Stimulated activated CD8-positive, alpha-beta memory T cell treated with anti-CD3 and anti-CD28 coated beads, Interleukin-2, amount 100 ng/mL, for 1 hour (primary cell): Measurements from ENCODE around the gene AGFG2.

Experiments
- DNase-seq, 2 donors: peaks; one replicate each; pipeline ENCODE4 v3.0.0-alpha.2; 2020; ENCODE audit warnings: low read depth in 2 of 2

Gene AGFG2

DNA sequence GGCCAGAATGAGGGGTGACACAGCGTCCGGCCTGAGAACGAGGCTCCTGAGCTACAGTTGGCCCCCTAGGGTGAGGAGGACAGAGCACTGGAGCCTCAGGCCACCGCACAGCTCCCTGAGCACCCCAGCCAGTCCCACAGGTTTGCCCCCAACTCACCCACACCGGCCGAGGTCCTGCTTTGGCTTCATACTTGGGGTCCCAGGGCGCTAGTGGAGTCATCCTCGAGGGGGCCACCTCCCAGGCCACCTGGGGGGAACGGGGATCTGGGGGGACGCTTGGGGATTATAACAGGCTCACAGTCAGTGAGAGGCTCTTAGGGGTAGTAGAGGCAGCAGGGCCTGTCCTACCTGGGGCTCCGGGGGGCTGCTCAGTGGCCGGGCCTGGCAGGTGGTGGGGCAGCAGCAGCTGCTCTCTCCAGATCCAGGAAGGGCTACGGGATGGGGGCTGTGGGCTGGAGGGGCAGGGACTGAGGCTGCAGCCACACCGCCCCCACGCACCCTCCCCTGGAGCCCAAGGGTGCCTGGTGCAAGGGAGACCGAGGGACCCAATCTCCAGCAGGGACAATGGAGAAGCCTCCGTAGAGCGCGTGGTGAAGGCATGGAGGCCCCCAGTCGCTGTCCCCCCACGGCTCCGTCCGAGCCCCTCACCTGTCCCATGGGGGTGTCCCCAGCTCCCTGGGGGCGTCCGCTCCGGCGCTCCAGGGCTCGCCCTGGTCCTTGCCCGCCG is 34.1 kb downstream of the AGFG2 start:
- no peak for DNase-seq

- DNase-seq, result no peak
Measured at GRCh38 chr7:100573691-100574361, 34.8 kb downstream of the AGFG2 start, which contains the start of gene SAP25. Gene SAP25 (minus strand): TSS chr7:100573900. CDS start chr7:100573742, 158 bp downstream.

DNA sequence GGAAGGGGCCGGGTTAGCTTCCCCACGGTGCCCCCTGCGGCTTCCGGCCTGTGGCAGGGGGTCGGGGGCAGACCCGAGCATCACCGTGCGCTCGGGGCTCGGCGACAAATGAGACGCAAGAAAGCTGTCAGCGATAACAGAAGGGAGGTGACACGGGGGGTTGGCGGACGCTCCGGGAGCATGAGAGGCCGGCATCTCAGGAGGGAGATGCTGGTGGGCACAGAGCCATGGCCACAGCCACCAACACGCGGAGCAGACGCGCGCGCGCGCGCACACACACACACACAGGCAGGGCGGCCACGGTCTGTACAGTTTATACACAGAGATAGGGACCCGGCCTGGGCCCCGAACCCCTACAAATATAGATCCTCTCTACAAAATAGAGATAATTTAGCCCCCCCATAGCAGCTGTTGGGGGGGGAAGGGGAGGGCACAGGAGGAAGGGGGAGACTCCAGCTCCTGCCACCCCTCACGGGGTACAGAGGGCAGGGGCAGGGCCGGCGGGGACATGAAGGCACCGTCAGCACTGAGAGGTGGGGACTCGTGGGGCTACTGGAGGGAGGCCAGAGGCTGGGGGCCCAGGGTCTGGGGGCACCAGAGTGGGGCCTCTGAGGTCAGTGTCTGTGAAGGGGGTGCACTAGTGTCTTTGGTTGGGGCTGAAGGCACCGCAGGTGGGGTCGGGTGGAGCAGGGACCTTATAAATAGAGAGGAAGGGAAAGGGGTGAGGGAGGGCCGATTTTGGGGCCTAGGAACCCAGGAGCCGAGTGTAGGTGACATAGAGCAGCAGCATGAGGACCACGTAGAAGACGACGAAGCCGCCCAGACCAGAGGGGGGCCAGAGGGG is 35.6 kb downstream of the AGFG2 start:
- DNase-seq, result no peak

GRCh38 chr7:100575206-100575631 is 36.2 kb downstream of the AGFG2 start:
- DNase-seq, result no peak

DNA sequence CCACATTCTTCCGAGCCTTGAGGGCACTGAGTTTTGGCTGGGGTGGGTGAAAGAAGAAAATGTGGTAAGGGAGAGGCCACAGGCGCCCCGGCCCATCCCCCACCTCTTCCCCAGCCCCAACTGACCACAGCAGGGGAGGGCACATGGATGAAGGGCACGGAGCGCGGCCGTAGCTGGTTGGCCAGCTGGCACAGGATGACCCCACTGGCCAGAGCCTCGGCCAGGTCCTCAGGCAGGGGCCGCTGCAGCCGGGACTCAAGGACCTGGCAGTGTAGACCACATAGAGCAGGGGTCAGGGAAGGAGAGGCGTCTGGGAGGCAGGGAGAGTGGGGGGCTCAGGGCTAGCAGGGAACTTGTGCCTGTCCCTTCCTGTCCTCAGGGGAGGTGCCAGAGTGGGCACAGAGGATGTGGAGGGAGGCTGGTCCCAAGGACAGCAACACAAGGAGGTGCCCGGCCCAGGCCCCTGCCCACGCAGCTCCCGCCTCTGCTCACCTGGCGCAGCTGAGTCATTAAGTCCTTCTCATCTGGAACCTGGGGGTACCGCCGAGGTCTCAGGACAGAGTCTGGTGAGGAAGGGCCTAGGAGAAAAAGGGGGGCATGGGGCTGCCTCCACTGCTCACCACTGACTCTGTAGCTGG is 36.9 kb downstream of the AGFG2 start:
- no peak for DNase-seq

DNA sequence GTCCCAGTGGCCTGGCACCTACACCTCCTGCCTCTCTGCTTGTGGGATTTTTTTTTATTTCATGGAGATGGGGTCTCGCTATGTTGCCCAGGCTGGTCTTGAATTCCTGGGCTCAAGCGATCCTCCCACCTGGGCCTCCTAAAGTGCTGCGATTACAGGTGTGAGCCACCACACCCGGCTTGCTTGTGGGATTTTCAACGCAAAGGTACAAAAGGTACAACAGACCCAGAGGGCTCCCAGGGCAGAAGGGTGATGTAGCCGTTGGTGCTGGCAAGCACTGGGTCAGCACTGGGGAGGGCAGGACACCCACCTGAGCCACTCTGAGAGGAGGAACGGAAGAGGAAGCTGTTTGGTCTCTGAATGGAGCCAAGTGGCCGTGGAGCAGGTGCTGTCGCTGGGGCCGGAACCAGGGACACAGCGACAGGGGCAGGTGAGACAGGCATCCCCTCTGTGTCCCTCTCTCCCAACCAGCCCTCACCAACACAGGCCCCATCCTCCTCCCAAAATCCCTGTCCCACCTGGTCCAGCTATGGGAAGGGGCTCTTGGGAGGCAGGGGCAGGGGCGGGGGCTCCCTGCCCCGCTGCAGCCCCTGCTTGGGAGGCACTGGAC is 37.5 kb downstream of the AGFG2 start:
- no peak for DNase-seq

- no peak for DNase-seq
Measured at GRCh38 chr7:100577103-100577502, 38.1 kb downstream of the AGFG2 start.

GRCh38 chr7:100577507-100577906 is 38.5 kb downstream of the AGFG2 start:
- no peak for DNase-seq

DNA sequence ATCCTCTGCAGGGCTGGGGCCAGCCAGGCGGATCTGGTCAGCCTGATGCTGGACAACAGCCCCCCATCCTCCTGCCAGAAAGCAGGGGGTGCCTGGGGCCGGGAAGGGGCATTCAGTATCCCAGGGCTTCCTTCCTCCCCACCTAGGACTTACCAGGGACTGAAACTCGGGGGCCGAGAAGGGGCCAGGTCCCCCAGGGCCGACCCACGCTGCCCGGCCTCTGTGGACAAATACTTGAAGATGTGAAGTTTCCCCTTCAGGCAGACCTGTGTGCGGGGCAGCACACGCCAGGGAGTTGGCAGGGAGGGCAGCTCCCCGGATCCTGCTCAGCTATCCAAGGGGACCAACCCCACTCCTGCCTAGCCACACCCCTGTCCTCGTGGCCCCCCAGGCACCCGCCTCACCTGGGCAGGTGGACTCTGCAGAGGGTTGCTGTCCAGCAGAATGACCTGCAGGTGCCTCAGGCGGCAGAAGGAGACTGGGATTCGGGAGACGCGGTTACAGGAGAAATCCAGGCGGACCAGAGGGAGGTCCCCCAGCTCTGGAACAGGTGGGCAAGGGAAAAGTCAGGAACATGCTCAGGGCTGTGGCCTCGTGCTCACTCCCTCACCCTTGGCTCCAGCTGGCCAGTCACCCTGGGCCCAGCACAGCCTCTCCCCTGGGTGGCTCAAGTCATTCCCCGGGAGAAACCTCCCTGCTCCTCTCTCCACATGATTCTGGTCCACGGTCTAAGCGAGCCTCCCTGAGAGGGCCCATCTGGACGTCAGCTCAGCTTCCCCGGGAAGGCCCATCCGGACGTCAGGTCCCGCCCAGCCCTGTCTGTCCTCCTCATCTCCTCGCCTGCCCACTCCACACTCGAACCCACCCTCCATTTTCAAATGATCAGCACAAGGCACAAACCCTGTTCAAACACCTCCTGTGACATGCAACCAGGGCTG is 39.5 kb downstream of the AGFG2 start:
- no peak for DNase-seq

DNA sequence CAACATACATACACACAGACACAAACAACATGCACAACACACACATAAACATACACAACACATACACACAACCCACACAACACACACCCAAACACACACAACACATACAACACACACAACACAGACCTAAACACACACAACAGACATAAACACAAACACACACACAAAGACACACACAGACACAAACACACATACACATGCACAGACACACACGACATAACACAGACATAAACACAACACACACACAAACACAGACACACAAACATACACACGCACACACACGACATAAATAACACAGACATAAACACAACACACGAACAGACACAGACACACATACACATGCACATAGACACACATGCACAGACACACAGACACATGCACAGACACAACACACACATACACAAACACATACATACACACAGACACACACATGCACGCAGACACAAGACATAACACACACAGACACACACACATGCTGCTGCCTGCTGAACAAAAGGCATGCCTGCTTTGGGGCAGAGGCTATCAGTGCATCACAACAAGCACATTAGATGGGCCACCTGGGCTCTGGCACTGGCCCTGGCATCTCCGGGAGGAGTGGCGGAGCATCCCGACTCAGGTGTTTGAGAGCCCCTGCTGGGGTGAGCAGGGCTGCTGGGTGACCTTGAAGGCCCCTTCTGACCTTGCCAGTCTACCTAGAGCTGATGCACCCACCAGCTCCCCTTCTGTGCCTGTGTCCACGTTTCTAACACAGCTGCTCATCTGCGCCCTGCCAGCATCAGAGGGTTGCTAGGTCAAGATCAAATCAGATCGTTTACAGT is 41.7 kb downstream of the AGFG2 start:
- DNase-seq, result no peak

- no peak for DNase-seq
Measured at GRCh38 chr7:100582041-100582579, 43.1 kb downstream of the AGFG2 start.

DNA sequence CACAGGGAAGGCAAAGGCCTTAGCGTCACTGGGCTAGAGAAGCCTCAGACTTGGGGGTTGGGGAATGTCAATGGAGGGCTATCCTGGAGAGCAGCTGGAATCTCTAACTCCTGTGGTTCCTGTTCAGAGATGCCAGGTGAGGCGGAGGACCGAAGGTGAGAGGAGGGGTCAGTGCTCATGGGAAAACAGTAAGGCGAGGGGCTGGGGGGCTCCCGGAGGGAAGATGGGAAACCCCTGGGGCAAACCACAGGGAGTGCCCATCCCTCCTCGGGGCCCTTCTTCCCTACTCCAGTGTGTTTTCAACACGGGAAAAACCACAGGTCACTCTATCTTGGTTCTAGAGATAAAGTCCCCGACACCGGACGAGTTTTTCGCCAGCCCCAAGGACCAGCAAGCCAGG is 43.6 kb downstream of the AGFG2 start:
- no peak for DNase-seq

DNA sequence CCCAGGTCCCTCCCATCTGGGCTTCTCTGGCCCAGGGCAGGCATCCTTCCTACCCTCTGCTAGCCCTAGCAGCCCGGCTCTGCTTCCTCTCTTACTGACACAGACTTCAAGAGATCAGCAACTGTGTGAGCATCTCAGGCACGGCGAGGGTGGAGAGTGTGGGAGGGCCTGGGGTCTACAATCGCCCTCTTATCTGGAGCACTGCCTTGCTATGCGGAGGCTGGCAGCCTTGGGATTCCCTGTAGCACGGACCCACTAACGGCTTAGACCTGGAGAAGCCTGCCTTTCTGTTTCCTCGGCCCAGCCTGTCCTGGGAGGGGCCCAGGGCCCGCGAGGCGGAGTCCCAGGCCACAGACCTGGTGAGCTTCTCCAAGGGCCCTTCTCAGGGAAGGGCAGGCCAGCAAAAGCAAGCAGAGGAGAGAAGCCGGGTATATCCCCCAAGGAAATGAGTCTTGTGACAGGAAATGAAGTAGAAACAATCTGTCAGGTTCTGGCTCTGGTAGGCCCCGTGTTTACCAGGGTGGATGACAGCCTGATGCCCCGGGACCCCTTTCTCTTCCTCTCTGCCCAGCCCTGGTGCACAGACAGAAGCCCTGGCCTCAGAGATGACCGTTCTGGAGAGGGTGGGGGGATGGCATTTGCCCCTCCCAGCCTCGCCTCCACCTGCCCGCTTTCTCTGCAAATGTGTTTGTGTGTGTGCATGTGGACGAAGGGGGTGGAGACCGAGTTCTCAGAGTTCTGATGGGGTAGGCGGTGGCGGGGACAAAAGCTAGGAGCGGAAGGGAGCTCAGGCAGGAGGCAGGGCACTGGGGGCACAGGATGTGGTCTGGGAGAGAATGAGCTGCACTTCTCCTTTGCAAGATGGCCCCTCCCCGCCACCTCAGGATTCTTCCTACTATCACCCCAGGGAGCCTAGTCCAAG is 44.4 kb downstream of the AGFG2 start:
- DNase-seq, result no peak

DNA sequence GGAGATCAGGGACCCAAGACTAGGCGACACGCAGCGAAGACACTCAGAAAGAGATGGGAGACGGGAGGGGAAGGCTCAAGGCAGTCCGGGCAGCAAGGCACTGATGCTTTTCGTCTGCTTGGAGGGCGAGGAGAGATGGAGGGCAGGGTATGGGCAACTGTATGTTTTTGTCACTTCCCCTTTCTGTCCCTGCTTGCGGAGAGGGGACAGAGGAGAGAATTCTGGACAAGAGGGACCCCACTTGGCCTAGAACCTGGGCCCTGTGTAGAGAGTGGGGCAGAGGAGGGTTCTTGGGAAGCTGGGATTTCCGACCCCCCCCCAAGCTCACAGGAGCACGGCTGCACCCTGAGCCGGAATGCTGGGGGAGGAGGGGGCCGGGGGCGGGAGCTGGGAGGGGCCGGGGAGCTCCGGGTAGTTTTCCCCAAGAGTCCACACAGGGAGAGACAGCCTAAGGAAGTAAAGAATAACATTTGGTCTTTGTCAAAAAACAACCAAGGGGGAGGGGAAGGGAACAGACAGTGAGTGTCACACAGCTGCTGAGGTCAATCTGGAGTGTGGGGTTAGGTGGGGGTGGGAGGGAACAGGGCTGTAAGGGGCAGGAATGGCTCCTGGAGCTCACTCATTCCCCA is 45.2 kb downstream of the AGFG2 start:
- no peak for DNase-seq

DNA sequence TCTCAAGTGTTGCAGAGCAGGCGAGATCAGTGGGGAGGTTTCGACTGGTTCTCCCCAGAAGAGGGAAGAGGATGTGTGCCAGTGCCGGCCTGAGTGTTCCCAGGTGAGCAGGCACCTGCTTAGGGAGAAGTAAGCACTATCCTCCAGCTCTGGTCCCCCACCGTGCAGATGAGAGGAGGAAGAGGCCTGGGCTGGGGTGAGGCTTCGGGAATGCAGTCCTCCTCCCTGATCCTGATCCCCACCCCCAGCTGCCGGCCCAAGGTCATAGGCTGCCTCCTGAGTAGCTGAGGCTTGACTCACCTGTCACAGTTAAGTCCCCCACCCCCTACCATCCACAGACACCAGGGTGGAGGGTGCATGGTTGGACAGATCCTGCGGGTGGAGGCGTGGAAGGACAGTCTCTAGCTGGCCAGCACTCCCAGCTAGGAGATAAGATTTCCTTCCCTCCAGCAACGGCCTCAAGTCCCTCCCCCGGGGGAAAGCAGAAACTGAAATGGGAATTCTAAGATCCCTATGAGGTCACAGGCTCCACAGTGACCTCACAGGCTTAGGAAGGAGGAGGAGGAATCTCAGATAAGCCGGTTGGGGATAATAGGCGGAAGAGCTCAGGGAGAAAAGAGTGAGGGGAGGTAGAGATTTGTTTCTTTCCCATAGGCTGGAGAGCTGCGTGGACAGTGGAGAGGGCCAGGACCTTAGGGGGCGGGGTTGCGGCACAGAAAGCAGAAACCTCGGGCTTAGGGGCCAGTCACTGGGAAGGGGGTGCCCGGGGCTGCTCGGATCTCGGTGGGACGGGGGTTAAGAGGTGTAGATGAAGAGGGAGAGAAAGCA is 45.9 kb downstream of the AGFG2 start:
- no peak for DNase-seq

DNA sequence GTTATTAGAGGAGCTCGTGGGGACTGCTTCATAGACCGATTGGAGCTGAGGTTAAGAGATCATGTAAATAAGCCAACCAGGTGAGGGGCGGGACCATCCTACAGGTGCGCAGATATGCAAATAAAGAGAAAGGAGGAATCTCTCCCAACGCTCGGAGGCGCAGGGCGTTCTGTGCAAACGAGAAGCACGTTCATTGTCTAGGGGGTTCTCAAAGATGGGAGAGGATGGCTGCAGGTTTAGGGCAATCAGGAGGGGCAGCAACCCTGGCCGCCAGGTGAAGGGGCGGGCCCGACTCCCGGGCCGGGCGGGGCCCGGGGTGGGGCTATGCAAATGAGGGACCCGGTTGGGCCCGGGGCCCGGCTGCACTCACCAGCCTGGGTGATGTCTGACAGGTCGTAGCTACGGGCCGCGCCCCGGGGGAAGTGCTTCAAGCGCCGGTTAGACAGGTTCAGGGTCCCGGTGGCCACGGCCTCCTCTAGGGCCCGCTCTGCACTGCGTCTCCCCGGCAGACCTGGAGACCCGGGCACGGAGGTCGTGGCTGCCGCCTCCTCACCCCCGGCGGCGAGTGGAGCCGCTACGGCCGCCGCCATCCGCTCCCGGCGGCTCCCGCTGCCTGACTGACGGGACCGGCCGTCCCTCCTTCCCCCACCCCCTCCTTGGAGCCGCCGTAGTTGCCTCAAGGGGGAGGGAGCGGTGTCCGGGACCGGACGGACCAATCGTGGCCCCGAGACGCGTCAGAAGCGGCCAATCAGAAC is 46.7 kb downstream of the AGFG2 start, which contains the start of gene LRCH4:
LRCH4 (minus strand) TSS at position 619 of the 755 bp plus-strand sequence; CDS start at position 590, 29 bp downstream.
- no peak for DNase-seq
